Panc1 (cell line): Measurements from ENCODE around the gene ZBTB45. TPM values are rescaled to one million over a fixed set of nuclear protein-coding genes. Genes with fewer than 3 reads are reported as not detected.
A peak's percentile ranks its signal among the peaks of the same experiment; 100 is the strongest.

Experiments
- ATAC-seq: fragments of 200-7000 bp; cut with Tn5 transposase; 2 replicates; pipeline ENCODE4 v1.9.1; 2020; ENCODE audit warnings: mild to moderate bottlenecking, moderate library complexity
- BruUV-seq: library from RNA; stranded (reverse); fragments of 400-500 nt; replicated peaks from 2 replicates; lab custom pipeline; 2021; lab: Mats Ljungman, UMichigan
- CTCF ChIA-PET: fragments of 300-600 bp; sonication (Branson Sonifier 250); formaldehyde crosslinking; loops from one replicate; lab custom pipeline; 2022; ENCODE audit warnings: antibody characterized with exemption; lab: Charles Lee
- POLR2A ChIA-PET: fragments of 300-600 bp; sonication (Branson Sonifier 250); formaldehyde crosslinking; loops from one replicate; lab custom pipeline; 2022; ENCODE audit warnings: antibody characterized with exemption; lab: Charles Lee
- DNase-seq: peaks from one replicate; pipeline ENCODE4 v3.0.0-alpha.2; 2010; ENCODE audit warnings: low read depth, low spot score
- H3K27ac ChIP-seq: 2 replicates; pipeline ENCODE4 v1.5.1; 2011; ENCODE audit warnings: mild to moderate bottlenecking, low read length, inconsistent platforms
- H3K27me3 ChIP-seq: fragments of 200-500 bp; sonication (Bioruptor generic); 2 replicates; pipeline ENCODE4 v1.6.0; 2014; ENCODE audit warnings: low read length, inconsistent platforms; ENCODE audit not compliant: control insufficient read depth, insufficient read depth
- H3K36me3 ChIP-seq: fragments of 200-500 bp; sonication (Bioruptor generic); 2 replicates; pipeline ENCODE4 v1.5.1; 2014; ENCODE audit warnings: inconsistent platforms, mild to moderate bottlenecking, low read length, moderate library complexity; ENCODE audit not compliant: control insufficient read depth, insufficient read depth
- H3K4me1 ChIP-seq: 2 replicates; pipeline ENCODE4 v1.5.1; 2011; ENCODE audit warnings: inconsistent platforms, mild to moderate bottlenecking, low read length, moderate library complexity; ENCODE audit not compliant: control insufficient read depth, insufficient read depth
- H3K4me3 ChIP-seq, 2 experiments: 2 replicates each; pipeline ENCODE4 v1.5.1; 2011 to 2012; ENCODE audit warnings: low read depth in 2 of 2, low read length in 2 of 2, mild to moderate bottlenecking in 2 of 2, inconsistent platforms in 1 of 2, moderate library complexity in 1 of 2
- H3K9me3 ChIP-seq: fragments of 200-500 bp; sonication (Bioruptor generic); 2 replicates; pipeline ENCODE4 v1.5.1; 2014; ENCODE audit warnings: low read depth, mild to moderate bottlenecking, inconsistent platforms, low read length, moderate library complexity; ENCODE audit not compliant: control insufficient read depth, insufficient read depth
- CTCF ChIP-seq: fragments of 450-650 bp; IDR thresholded peaks from 2 replicates; pipeline ENCODE4 v1.5.1; 2017; ENCODE audit warnings: mild to moderate bottlenecking
- POLR2AphosphoS5 ChIP-seq: IDR thresholded peaks from 2 replicates; pipeline ENCODE4 v1.6.1; 2012; ENCODE audit warnings: mild to moderate bottlenecking, low read depth, low read length, moderate library complexity
- REST ChIP-seq, 2 experiments: IDR thresholded peaks; 2 replicates each; pipeline ENCODE4 v1.6.1; 2011 to 2012; ENCODE audit warnings: low read depth in 2 of 2, control low read depth in 1 of 2, low read length in 1 of 2, mild to moderate bottlenecking in 1 of 2, moderate library complexity in 1 of 2; ENCODE audit not compliant: insufficient read depth in 1 of 2
- SIN3A ChIP-seq: IDR thresholded peaks from 2 replicates; pipeline ENCODE4 v1.6.1; 2012; ENCODE audit warnings: low read depth, mild to moderate bottlenecking, low read length, moderate library complexity, borderline replicate concordance; ENCODE audit not compliant: insufficient read depth
- TCF7L2 ChIP-seq: IDR thresholded peaks from 2 replicates; pipeline ENCODE4 v1.6.1; 2011; ENCODE audit warnings: mild to moderate bottlenecking, low read depth, low read length, inconsistent platforms
- in situ Hi-C: cut with HindIII; loops from 2 replicates; pipeline ENCODE4 v1.10.0; 2016; ENCODE audit warnings: low sequenced_read_pairs, low pct_unique_long_range_greater_than_20kb
- intact Hi-C: fragments of 100-400 bp; cut with micrococcal nuclease; formaldehyde crosslinking; loops from one replicate; pipeline ENCODE4 v1.10.0; 2022; ENCODE audit not compliant: unreplicated experiment
- total RNA-seq: library from RNA; stranded (reverse); gene quantifications from one replicate; pipeline ENCODE4 v1.2.1, GENCODE V29; 2021; ENCODE audit not compliant: unreplicated experiment

ZBTB45 gene
- total RNA-seq, 1 experiment from 2014 or later, result 24.7 TPM

GRCh38 chr19:58516964-58517833, 2.4 kb downstream of the ZBTB45 start:
- in situ Hi-C loops, result no loop called here
- TF ChIP-seq POLR2AphosphoS5 (no peak), CTCF (peak; percentile 77)
- Histone ChIP-seq H3K27ac (no peak overlapping the region; the same call in 1 of the 2 replicates), H3K36me3 (peaks cover 3% of the 10 kb centered on the region; the same call in 1 of the 2 replicates), H3K4me1 (peaks cover 38% of the 10 kb centered on the region), H3K27me3 (no peaks in the 10 kb centered on the region), H3K9me3 (no peaks in the 10 kb centered on the region), H3K4me3 (no peak overlapping the region)
- CTCF ChIA-PET, result no interaction called here
- no TSS peak for BruUV-seq
- intact Hi-C loops, result no loop called here
- POLR2A ChIA-PET, result no interaction called here
- ATAC-seq (no peak), DNase-seq (no peak)

- Histone ChIP-seq H3K36me3 (peaks cover 3% of the 10 kb centered on the region; the same call in 1 of the 2 replicates), H3K27ac (peak overlapping the region; percentile 5; the same call in 1 of the 2 replicates), H3K27me3 (no peaks in the 10 kb centered on the region), H3K4me1 (peaks cover 33% of the 10 kb centered on the region), H3K9me3 (no peaks in the 10 kb centered on the region), H3K4me3 (no peak overlapping the region)
- ChIA-PET CTCF (no interaction called here), POLR2A (interaction anchor here (0.8 kb wide), 1 partner anchor 56 kb away, joined by 5 read pairs; the partner anchor contains the start of gene MZF1)
- DNase-seq (no peak), ATAC-seq (no peak)
- in situ Hi-C loops, result no loop called here
- no peak for TF ChIP-seq SIN3A
- no peak for TF ChIP-seq REST (IDR thresholded peaks at IDR 0.05; ENCODE audit: insufficient read depth in 1 of 2, low read depth in 2 of 2, low read length in 1 of 2)
- no peak for TF ChIP-seq CTCF
- TF ChIP-seq TCF7L2, result no peak
- no peak for TF ChIP-seq POLR2AphosphoS5
- no TSS peak for BruUV-seq
- intact Hi-C loops, result no loop called here
Observed at GRCh38 chr19:58516246-58516836, 3.3 kb downstream of the ZBTB45 start.
